GM21528 (cell line): ENCODE measurements around the gene RBM26.

Experiments
- ATAC-seq: cut with Tn5 transposase; IDR thresholded peaks from one replicate; pipeline ENCODE4 v1.9.1; 2021; ENCODE audit warnings: mild to moderate bottlenecking, moderate library complexity; ENCODE audit not compliant: unreplicated experiment, low FRiP score

Gene RBM26

DNA sequence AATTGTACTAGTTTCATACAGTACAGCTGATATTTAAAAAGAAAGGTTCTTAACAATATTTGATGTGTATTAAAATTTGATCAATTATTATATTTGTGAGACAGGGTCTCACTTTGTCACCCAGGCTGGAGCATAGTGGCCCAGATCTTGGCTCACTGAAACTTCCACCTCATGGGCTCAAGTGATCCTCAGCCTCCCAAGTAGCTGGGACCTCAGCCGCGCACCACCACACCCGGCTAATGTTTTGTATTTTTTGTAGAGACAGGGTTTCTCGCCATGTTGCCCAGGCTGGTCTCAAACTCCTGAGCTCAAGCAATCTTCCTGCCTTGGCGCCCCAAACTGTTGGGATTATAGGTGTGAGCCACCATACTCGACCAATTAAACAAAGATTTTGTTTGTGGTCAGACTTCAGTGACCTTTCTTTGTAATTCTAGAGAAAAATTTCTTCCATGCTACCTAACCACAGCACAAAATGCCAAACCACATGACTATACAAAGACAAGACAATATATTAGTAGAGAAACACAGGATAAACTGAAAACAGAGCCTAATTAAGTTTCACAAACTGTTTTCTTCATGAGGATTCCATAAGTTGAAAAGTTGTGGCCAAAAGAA, 59.6 kb downstream of the RBM26 start:
- ATAC-seq, result no peak

DNA sequence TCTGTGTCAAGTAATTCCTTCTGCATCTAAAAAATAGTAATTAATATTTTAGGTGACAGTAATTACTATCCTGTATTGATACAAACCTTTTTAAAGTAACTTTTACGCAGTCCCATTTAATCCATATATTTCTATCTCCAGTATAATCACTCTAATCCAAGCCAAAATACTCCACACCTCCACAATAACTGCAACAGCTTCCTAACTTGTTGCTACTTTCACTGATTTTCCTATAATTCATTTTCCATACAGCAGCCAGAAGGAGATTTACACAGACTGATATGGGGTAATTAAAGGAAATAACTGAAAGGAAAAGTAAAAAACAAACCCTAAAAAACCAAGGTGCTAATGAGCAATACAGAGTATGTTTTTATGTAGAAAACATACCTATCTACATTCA, 64.9 kb downstream of the RBM26 start:
- ATAC-seq, result no peak

DNA sequence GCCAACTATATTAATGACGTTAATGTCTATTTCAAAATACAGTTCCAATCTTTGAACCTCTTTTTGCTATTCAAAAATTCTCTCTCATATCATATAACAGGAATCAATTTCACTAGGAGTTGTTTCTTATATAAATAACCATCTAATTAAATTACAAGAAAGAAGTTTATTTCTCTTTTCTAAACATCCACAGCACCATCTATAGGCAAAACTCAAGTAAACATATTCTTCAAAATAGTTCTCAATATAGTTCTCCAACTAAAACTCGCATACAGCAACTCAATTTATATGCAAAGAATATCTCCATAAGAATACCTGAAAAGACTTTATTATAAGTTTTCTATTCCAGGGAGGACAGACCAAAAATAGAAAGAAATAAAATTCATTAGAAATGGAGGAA, 65.6 kb downstream of the RBM26 start:
- no peak for ATAC-seq

GRCh38 chr13:79338343-79338742, 67.7 kb downstream of the RBM26 start:
- no peak for ATAC-seq

- ATAC-seq, result no peak
Observed at GRCh38 chr13:79336966-79337365, 69.1 kb downstream of the RBM26 start.

GRCh38 chr13:79328510-79328909, 77.5 kb downstream of the RBM26 start:
- no peak for ATAC-seq

DNA sequence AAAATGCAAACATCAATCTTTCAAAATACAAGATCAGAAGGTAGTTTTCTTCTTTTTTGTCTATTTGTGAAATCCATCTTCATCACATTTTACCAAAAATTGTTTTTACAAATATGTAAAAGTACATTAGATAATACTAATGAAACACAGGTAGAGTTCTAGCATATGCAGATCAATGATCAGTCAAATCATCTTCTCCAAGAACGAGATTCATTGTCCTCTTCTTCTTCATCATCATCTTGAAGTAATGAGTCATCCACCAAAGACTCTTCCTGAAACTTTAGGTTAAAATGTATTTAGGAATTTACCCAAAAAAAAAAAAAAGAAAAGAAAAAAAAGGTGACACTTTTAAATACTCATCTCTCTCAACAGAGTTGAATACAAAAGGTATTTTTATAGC, 85.6 kb downstream of the RBM26 start:
- no peak for ATAC-seq

- ATAC-seq, result no peak
Observed at GRCh38 chr13:79318664-79319063, 87.4 kb downstream of the RBM26 start.

GRCh38 chr13:79317856-79318255, 88.2 kb downstream of the RBM26 start:
- ATAC-seq, result no peak

DNA sequence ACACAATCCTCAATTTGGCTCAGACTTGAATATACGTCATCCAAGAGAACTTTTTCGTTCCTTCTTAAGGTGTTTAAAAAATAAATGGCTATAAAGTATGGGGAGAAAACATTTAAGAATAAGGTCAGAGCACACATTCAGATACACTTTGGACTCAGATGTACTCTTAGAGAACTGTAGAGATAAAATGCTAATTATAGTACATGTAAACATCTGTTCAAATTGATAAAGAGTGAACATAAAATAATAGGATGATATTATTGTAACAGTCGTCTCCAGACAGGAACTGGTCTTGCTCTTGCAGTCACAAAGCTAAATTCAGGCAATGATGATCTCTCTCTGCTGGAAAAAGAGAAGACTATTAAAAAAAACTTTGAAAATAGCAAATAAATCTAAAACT, 91.4 kb downstream of the RBM26 start:
- no peak for ATAC-seq

DNA sequence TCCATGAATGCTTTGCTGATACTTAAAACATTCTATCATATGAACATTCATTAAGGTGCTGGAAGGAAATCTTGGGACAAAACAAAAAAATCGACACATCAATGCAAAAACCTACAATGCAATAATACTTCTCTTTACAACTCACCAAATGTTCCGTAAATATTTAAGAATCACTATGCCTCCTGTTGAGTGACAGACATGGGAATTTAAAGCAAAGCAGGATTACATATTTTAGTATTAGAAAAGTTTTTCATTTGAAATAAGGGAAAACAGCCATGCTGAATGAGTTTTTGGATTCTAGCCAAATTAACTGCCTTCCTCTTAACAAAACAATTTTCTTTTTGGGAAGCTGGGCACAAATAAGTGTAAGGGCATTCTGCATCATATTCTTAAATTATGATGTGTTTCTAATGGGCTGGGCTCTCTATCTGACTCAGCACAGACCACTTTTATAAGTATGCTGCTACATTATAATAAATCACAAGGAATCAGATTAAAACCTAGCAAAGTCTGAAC, 93.7 kb downstream of the RBM26 start:
- no peak for ATAC-seq

DNA sequence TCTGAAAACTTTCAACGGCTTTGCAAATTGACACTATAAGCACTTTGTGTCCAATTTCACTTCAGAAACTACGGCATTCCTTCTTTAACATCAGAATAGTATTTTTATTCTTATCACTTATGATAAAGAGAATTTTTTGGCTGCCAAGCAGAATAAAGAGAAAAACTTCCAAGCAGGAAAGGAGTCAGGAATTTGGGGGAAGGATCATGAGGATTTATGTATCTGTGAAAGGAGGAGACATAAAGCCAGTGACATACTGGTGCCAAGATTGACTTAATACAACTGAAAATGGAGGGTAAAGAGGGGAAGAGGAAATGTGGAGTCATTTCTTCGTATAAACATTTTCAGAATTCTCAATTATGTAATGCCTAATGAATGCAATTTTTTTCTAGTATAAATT, 94.7 kb downstream of the RBM26 start:
- no peak for ATAC-seq

- ATAC-seq, result no peak
Observed at GRCh38 chr13:79309690-79310089, 96.4 kb downstream of the RBM26 start.

- ATAC-seq, result no peak
Observed at GRCh38 chr13:79307866-79308298, 98.2 kb downstream of the RBM26 start.

DNA sequence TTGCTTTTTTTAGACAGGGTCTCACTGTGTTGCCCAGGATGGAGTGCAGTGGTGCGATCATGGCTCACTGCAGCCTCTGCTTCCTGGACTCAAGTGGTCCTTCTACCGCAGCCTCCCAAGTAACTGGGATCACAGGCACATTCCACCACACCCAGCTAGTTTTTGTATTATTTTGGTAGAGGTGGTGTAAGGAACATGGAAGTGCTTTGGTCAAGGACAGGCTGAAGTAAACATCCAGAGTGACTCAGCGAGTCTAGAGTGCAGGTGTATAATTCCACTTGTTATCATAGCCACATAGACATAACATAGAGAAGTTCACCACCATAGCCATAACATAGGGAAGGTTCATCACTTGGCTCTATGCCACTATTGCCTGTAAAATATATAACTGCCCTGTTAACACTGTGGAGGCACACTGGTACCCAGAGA, 98.6 kb downstream of the RBM26 start:
- ATAC-seq, result no peak

DNA sequence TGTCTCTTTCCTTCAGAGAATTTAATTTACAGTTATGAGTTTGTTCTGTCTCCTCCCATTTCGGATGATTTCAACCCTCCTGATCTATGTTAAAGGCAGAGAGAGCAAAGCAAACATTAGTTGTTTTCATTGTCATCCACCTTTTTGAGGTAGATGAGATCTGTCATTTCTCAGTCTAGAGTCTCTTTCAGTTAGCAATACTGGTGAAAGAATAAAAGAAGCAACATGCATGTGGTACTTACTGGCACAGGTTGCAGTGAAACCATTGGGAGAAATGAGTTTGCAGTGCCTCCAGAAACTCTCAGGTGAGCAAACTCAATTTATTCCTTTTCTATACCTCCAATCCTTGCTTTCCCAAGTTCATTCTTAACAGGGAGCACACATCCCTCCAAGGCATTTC, 99.4 kb downstream of the RBM26 start:
- no peak for ATAC-seq

GRCh38 chr13:79297128-79297527, 108.9 kb downstream of the RBM26 start:
- ATAC-seq, result no peak

GRCh38 chr13:79295906-79296706, 109.9 kb downstream of the RBM26 start:
- ATAC-seq, result no peak

DNA sequence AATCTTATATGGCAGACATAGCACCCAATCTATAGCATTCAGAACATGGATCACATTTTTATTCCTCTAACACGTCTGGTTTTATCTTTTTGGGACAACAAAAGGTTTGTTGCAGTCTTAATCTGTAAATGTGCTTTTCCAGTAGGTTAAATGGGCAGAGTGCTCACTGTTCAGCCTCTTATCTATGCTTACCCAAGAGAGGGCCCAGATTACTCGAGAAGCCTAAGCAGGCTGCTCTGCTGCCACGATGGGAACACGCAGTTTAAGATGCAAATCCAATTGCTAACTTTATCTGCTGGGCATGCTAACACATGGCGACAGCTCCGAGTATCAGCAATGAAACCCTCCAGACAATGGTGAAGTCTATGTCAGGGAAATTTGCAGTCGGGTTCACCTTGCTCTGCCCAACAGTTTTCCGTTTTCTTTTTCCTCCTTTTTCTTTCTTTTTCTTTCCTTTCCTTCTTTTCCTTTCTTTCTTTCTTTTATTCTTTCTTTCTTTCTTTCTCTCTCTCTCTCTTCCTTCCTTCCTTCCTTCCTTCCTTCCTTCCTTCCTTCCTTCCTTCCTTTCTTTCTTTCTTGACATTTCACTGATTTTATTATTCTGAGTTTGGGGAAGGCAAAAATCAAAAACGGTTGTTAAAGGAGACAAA, 115.3 kb downstream of the RBM26 start:
- no peak for ATAC-seq

DNA sequence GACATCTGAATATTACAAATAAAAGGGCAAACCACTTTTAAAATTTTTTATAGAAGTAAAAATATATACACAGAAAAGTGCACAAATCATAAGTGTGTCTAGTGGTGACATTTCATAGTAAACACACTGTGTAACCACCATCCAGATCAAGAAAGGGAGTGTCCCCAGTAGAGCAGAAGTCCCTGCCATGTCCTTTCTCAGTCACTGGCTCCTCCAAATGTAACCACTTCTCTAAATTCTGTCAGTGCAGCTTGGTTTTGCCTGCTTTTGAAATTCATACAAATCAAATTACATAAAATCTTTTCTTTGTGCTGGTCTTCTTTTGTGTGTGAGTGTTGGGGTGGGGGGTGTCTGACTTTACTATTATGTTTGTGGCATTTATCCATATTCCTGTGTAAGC, 116.5 kb downstream of the RBM26 start:
- no peak for ATAC-seq
